ENCODE data around the gene TMEM232. TPM values are rescaled to one million over a fixed set of nuclear protein-coding genes. Genes with fewer than 3 reads are reported as not detected.

The TMEM232 gene
- total and polyA plus RNA-seq, 2 of the 4 experiments (the other 2 are of a cell fraction) = 0.17 to 0.36 TPM

DNA sequence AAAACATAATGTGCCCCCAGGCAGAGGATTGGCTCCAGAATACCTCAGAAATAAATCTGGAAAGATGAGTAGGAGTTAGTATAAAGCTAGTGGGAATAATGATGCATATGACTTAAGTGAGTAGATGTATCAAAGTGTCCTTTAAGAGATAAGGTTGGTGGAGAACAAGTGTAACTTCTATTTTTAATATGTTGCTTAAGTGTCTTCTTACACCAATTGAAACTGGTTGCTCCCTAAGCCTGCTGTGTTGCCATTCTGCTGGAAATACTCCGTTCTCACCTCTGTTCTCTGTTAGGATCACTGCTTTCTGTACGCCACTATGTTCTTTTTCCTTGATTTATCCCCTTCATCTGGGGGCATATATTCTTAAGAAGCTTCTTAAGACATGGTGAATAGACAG, 286.4 kb downstream of the TMEM232 start:
- Histone ChIP-seq H3K36me3 (ENCODE audit: control insufficient read depth, insufficient read depth, low read length) (no peaks in the 10 kb centered on the region), H2AK5ac (ENCODE audit: low read depth, low read length) (no peak overlapping the region), H3K27ac (ENCODE audit: insufficient read depth, low read length) (no peak overlapping the region), H3K79me1 (ENCODE audit: low read depth in 1 of 2, low read length in 2 of 2) (no peaks in the 10 kb centered on the region), H2BK20ac (ENCODE audit: low read depth, low read length) (no peak overlapping the region), H3K4me2 (ENCODE audit: low read depth, low read length) (no peak overlapping the region), H3K9me1 (ENCODE audit: insufficient read depth, low read length) (no peaks in the 10 kb centered on the region), H3K18ac (ENCODE audit: low read depth, low read length) (no peak overlapping the region), H2AK9ac (replicated peaks; ENCODE audit: low read depth, low read length, poor library complexity) (no peak overlapping the region), H2BK120ac (ENCODE audit: low read depth, low read length) (no peak overlapping the region), H4K91ac (ENCODE audit: insufficient read depth, low read depth, low read length) (no peak overlapping the region), H4K8ac (ENCODE audit: low read depth in 2 of 2, low read length in 2 of 2) (no peak overlapping the region), H3K4me1 (ENCODE audit: control insufficient read depth, insufficient read depth, low read length) (no peaks in the 10 kb centered on the region), H3K4ac (ENCODE audit: low read depth, low read length) (no peak overlapping the region), H3K23ac (ENCODE audit: low read depth, low read length) (no peak overlapping the region), H3K14ac (replicated peaks; ENCODE audit: low read depth, low read length) (no peak overlapping the region), H4K5ac (ENCODE audit: low read depth, low read length) (no peak overlapping the region), H3K9ac (ENCODE audit: low read depth, low read length) (no peak overlapping the region), H2BK5ac (ENCODE audit: low read depth, low read length, poor library complexity, severe bottlenecking) (no peak overlapping the region), H4K20me1 (ENCODE audit: insufficient read depth, low read length) (no peaks in the 10 kb centered on the region), H3K9me3 (ENCODE audit: control insufficient read depth, insufficient read depth, low read length) (no peaks in the 10 kb centered on the region; the same call in 1 of the 2 replicates), H3K4me3 (ENCODE audit: insufficient read depth, low read depth, low read length) (no peak overlapping the region), H3K56ac (ENCODE audit: extremely low read depth, insufficient read depth, low read length) (no peak overlapping the region), H3K27me3 (ENCODE audit: control insufficient read depth, insufficient read depth, low read length) (no peaks in the 10 kb centered on the region), H2BK15ac (ENCODE audit: low read depth, low read length) (no peak overlapping the region), H2AFZ (replicated peaks; ENCODE audit: low read length, poor library complexity) (no peak overlapping the region)
- CTCF ChIA-PET = no interaction called here
- TF ChIP-seq RCOR1 (IDR thresholded peaks at IDR 0.05; ENCODE audit: insufficient replicate concordance, low read length) = no peak
- no peak for TF ChIP-seq CEBPB (IDR thresholded peaks at IDR 0.05; ENCODE audit: low read depth, low read length)
- dilution Hi-C loops (cut with HindIII; ENCODE audit: low sequenced_read_pairs, unreplicated experiment) = no loop called here
- no TSS peak for BruUV-seq (replicated peaks)
- POLR2A ChIA-PET (ENCODE audit: unreplicated experiment) = no interaction called here
- no peak for ATAC-seq (ENCODE audit: low read depth)
- intact Hi-C loops (cut with micrococcal nuclease) = loop anchor here (10.0 kb wide), 1 partner anchor 275 kb away; no protein-coding TSS in a partner anchor
- DNase-seq = no peak
- in situ Hi-C loops (cut with MboI; ENCODE audit: low sequenced_read_pairs) = no loop called here
- WGBS, 2 experiments (ENCODE audit: extremely low coverage in 2 of 2, insufficient read length in 1 of 2) = 20% methylated on average over 1 of the region's 2 CpGs; no CpG with 5 or more reads in 1 of the 2 experiments
